GM19397 (cell line): ENCODE measurements around the gene RCBTB2.
A peak's percentile ranks its signal among the peaks of the same experiment; 100 is the strongest.

Source experiments
- ATAC-seq: cut with Tn5 transposase; IDR thresholded peaks from one replicate; pipeline ENCODE4 v1.9.1; 2021; ENCODE audit warnings: mild to moderate bottlenecking, moderate library complexity; ENCODE audit not compliant: unreplicated experiment

The RCBTB2 gene

DNA sequence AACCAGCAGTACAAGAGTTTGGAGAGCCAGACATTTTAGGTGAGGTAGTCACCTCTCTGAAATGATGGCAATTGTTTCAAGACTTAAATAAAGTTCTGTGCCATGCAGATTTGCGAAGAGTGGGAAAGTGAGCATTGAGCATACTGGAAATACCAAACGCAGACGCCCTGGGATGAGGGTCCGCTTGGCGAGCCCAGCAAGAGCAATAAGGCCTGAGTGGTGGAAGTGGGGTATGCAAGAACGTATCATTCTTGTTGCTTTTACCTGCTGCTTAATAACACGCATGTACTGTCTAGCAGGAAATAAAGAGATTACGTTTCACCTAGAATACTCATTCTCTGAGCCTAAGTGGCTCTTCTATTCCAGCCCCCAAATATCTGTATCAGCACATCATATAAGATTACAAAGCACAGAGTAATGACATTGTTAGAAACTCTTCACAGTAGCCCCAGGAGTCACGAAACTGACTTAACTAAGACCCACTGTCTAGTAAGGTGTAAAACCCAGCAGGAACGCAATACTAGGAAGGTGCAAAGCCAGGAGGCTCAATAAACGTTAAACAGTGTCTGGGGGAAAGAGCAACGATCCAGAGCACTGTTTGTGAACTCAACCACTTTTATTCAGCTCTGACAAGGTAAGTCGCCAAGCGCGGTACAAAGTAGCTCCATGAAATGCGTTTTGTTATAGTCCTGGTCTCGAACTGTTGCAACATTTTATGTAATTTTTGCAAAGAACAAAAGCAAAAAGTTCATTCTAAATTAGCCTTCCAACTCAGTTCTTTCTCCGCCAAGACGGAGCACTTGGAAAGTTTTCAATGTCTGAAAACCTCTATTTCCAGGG is 1.2 kb downstream of the RCBTB2 start:
- no peak for ATAC-seq

DNA sequence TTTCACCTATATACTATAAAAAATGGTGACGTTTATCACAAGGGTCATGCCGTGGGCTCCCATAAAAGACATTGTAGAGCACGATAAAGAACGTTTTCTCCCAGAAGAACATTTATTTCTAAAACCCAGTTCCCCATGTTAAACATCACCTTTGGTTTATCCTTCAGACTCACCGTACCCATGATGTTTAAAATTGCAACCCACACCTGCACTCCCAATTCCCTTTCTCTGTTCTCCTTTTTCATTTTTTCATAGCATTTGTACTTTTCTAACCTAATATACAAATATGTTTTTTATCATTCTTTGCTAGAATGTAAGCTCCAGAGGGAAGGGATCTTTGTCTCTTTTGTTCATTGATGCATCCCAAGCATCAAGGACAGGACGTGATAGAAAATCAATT is 2.0 kb downstream of the RCBTB2 start:
- ATAC-seq = no peak

DNA sequence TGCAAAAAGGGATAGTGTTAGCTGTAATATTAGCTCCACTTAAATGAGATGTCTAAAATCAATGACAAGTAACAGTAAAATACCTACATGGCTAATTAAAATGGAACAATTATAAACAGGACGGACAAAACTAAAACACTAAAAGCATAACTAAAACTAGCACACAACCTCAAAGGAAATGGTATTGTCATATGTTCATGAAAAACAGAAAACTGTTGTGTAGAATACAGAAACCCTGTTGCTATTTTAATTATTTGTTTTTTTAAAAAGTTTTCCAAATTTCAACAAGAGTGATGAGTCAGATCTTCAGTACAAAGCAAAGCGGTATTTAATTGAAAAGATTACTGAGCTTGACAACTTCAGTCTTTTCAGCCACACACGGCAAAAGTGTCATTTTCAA is 4.2 kb downstream of the RCBTB2 start:
- ATAC-seq = no peak

DNA sequence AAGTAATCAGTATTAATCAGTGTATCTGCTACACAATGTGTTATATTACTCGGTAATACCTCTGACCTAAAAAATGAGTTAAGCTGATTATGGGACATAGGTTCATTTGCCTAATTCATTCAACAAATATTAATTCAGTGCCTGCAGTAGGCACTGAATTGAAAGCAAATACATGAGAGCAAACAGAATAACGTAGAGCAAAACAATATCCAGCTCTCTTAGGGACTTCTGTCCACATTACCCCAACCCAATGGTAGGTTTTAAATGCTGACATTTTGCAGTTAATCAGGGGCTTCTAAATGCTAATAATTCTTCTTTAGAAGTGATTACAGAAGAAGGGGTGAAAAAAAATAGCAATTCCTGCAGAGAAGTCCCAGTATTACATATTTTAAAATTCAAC is 4.9 kb downstream of the RCBTB2 start:
- ATAC-seq = no peak

DNA sequence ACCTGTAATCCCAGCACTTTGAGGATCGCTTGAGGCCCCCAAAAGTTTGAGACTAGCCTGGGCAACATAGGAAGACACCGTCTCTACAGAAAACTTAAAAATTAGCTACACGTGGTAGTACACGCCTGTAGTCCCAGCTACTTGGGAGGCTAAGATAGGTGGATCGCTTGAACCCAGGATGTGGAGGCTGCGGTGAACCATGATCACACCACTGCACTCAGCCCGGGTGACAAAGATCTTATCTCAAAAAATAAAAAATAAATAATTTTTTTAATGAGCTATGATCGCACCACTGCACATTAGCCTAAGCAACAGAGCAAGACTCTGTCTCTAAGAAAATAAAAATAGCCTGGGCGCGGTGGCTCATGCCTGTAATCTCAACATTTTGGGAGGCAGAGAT is 6.6 kb downstream of the RCBTB2 start:
- ATAC-seq = no peak

DNA sequence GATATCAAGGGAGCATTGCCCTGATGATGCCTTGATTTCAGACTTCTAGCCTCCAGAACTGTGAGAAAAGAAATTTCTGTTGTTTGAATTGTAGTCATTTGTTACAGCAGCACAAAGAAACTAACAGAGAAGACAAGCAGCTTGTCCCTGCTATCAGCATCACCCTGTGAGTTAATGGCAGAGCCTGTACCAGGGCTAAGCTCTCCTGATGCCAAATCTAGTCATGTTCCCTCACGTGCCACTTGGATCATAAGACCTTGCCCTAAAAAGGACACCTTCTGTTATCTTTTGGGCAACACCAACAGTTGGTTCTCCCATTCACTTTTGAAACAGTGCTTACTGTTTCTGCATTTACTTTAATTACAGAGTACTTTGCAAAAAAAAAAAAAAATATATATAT is 14.8 kb downstream of the RCBTB2 start:
- no peak for ATAC-seq

DNA sequence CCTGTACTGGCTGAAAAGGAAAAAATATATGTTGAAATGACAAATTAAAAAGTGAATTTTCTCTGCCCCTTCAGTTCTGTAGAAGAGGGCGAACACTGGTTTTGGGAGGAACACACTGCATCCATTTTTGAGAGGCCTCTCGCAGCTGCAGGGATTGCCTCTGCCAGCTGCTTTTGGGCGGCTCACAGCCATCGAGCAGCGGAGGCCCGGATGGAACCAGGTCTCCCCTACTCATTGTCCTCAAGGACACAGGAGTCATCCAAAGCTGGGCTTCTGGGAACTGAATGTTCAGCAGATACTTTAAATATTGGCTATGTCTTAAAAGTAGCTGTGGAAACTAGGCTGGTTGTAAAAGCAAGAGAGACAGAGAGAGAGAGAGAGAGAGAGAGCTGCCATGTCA is 17.1 kb downstream of the RCBTB2 start:
- no peak for ATAC-seq

DNA sequence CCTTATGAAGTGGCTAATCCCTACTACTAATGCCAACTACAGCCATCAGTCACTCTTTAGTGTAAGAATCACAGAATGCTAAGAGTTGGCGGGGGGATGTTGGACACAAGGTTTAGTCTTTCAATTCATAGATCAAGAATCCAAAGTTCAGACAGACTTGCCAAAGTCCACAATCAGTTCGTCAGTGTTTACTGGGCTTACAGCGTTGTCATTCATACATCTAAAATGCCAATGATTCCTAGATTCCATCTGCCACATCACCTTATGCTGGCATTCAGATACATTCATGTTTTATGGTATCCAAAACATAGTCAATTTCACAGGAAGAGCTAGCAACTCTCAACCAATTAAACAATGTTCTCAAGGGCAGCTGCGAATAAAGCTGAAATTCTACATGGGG is 18.1 kb downstream of the RCBTB2 start:
- ATAC-seq = no peak

DNA sequence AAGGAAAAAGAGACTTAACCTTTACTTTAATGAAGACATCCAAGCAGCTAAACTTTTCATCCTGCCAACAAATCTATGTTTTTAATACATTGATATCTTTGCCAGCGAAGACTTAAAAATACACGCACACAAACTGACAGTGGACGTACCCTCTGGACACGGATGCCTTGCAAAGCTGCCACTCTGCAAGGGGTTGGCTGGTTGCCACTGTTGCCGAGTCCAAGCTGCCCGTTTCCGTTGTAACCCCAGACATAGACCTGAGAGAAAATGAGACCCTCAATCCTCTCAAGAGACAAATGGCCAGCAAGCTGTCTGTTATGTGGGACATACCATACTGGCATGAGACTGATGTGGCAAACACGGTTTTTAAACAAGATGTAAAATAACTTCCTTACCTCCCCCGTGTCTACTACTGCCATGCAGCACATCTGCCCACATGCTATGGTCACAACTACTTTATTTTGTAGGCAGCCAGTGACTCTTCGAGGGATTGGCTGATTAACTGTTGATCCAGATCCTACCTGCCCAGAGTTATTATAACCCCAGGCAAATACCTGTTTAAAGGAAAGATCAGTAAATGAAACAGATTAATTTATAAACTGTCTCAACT is 21.2 kb downstream of the RCBTB2 start:
- ATAC-seq = no peak

DNA sequence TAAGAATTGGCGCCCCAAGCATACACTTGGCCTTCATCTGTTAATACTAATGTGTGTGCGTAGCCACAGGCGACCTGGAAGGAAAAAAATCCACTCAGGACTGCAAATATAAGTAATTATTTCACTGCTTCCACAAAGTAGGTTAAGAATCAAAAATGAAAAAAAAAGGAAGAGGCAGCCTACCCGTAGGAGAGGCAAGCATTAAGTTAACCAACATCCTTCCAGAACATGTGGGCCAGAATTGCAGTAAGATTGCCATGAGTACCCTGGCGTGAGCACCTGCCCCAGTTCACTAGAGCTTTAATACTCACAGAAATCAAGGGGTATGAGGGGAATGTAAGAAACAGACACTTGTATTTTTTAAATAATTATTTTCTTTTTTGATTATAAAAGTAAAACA is 22.2 kb downstream of the RCBTB2 start:
- ATAC-seq = no peak

DNA sequence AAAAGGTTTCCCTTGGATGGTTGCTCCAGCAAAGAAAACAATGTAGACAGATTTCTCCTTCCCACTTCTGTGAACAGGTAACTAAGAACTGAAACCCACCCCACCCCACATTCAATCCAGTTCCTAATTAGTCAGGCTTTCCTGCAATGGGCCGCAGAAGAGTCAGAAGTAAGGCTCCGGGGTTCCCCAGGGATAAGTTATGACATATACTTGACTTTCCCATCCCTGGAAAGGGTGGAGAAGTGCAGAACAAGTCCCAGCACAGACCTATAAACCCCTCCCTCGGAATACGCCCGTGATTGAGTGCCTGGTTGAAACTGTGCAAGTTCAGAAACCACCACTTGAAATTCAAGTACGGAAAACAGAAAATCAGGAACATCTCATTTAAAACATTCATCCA is 24.9 kb downstream of the RCBTB2 start:
- ATAC-seq = no peak

DNA sequence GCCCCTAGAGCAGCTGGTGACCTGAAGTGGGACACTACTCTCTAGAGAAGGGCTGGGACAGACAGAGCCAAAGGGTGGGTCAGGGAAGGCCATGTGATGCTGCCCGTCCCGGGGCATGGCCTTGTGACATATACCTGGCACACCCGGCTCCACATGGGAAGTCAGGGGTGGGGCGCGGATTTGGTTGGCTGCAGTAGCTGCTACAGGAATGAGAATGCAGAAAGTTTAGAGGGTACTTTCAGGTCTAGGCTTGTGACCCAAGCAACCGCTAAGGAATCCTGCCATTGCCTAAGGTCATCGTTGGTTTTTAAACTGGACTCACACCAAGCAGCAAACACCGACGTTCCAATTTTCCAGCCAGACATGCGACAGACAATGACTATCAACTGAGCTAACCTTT is 25.9 kb downstream of the RCBTB2 start:
- no peak for ATAC-seq

DNA sequence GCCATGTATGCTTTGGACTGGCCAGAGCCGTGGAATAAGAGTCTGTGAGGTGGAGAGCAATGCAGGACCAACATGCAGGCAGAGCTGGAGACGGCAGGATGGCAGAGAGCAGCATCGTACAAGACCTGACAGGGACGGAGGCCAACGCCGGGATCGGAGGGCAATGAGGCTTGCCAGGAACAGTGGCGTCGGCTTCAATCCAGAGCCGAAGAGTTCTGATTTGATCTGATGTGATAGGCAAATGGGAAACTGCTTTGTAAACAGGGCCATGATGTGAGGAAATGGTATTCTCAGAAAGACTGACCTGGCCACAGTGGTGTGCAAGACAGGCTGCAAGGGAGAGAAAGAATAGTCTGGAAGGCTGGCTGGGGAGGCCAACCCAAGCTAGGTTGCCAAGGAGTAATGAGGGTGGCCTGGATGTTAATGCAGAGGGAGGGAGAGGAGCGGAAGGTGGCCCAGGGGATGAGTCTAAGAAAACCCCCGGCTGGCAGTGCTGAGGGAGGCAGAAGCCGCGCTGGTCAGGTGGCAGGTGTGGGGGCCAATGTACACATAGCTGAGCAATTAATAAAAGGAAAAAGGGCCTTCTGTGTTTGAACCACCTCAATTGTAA is 26.7 kb downstream of the RCBTB2 start:
- peak; percentile 22 for ATAC-seq

DNA sequence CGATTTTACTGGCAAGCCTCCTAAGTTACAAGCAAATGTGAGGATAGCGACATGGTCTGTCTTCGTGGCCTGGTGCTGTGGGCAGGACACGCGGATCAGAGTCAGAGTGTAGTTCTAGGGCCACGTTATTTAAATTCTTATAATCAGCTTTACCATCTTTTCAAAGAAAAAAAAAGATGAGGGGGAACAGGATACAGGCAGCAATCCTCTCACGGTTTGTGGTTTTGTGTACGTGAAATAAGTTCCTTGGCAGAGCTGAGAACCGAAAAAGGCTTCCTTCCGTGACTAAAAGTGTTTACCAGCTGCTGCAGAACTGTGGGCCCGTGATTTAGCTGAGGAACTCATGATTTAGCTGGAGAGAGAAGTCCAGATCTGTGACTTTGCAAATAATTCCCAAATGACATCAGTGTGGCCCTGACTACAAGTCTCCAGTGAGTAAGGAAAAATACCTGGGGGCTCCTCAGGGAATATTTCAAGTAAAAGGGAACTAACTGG is 27.2 kb downstream of the RCBTB2 start:
- ATAC-seq = peak; percentile 70

DNA sequence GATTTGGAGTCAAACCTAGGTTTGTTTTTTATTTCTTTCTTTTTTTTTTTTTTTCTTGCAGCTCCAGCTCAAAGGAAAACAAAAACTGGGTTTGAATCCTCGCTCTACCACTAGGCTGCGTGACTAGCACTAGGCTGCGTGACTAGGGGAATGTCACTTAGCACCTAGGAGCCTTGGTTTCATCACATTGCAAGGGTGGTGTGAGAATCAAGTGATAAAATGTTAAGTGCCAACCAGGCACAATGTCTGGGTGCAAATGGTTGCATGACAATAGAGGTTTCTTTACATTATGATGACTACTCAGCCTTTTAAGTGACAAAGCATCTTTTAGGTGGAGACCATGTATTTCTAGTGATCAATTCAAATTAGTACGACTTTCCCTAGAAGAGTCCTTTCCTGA is 27.9 kb downstream of the RCBTB2 start:
- no peak for ATAC-seq

DNA sequence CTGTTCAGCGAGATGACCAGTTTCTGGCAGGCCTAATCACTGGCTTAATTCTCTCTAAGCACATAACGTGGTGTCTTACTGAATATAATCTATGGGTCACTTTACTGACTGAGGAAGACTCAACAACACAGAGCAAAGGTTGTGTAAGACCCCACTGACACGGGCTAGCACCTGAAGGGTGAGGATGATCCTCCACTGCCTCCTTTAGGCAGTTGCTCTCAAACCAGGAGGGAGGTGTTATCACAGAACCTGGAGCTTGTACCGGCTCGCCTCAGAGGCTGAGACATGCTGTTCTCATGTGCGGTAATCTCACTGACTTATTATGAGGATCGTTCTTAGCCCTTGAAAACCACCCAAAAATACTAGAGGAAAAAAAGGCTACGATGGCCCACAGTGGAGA is 28.3 kb downstream of the RCBTB2 start:
- no peak for ATAC-seq

DNA sequence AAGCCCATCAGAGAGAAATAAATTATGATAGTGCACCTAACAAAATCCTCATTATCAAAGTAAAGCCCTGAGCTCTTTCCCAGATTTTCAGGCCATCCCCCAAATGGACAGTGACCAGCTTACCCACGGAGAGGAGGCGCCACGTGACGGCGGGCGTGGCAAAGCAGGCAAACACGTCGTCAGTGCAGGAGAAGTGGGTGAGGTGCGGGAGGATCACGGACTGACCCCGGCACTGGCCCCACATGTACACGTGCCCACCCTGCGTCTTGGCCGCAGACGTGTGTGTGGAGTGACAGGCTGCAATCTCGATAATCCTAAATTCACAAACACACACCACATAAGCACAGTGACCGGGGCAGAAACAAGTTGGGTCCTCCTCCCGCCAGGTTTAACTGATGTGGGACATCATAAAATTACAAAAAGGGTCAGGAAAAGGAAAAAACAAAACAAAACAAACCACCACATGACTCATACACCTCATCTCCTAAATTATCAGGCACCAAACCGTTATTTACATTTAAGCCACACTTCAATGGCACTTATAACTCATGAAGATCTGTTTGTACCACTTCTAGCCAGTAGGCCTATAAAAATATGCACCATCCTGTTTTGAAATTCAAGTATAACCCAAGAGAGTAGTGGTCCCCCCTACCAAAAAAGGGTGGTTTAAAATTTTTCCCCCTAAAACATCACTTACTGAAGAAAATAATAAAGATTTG is 30.1 kb downstream of the RCBTB2 start:
- ATAC-seq = no peak

DNA sequence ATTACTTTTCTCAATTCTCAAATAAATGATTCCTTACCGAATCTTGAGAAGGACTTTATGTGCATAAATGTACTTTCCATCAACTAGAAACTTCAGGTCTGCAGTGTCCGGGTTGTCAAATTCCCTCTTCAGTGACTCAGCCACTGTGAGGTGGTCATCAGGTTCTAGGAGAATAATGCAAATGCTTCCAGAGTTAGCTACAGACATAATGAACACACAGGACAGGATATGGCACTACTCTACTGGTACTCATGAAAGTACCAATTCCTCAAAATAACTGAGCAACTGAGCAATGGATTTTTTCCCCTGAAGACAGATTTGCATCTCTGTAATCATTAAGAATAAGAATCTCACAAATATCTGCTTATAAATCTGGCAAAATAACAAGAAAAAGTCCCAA is 31.2 kb downstream of the RCBTB2 start:
- no peak for ATAC-seq

DNA sequence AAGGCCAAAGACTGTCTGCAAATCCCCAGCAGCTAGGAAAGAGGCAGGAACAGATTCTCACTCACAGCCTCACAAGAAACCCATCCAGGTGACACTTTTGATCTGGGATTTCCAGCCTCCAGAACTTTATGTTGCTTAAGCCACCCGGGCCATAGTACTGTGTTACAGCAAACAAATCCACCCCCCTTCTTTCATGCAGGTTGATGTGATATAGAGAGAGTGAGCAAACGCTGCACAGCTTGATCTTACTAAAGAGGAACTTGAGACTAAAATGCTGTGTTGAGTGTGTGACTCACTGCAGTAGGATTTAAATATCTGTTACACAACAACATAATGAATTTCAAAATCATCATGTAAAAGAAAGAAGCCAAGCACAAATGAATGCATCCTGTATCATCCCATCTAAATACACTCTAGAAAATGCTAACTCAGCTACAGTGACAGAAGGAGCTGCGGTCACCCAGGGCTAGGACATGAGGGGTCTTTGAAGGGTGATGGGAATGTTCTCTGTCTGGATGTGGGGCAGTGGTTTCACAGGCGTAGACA is 32.2 kb downstream of the RCBTB2 start:
- ATAC-seq = no peak

DNA sequence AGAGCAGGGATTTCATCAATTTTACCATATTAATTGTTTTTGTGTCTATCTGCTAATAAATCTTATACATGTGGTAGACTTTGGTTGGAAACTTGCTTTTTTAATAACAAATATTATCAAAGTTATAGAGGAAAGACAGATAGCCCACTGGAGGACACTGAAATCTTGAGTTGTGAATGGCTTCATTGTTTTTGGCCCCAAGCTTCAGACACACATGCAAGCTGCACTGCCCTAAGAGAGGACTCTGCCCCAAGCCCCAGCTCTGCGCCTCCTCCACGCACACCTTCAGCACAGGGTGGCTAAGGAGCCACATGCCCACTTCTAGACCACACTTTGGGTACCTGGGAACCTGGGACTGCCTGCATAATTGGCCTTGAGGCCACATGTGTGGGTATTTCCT is 35.2 kb downstream of the RCBTB2 start:
- no peak for ATAC-seq
